Left lung (tissue), 10 donors: ENCODE results near the gene LRRC32. TPM values are rescaled to one million over a fixed set of nuclear protein-coding genes. Genes with fewer than 3 reads are reported as not detected.
"Not testable (repeated sequence)": the region's sequence is repeated elsewhere in the genome, so short reads cannot be mapped to it uniquely, and the experiment has no call there.

Experiments
- ATAC-seq: fragments of 200-7000 bp; cut with Tn5 transposase; one replicate; pipeline ENCODE4 v1.9.1; 2020; ENCODE audit warnings: moderate library complexity
- DNase-seq, 4 donors: peaks; one replicate each; pipeline ENCODE4 v3.0.0-alpha.2; 2013 to 2020
- H3K27ac ChIP-seq, 2 donors: fragments of 200-600 bp; sonication (generic) in 1 of 2; one replicate each; pipeline versions ENCODE4 v1.5.0 to v1.8.0; 2020 to 2021
- H3K27me3 ChIP-seq, 2 donors: fragments of 200-600 bp; sonication (generic) in 1 of 2; one replicate each; pipeline versions ENCODE4 v1.5.0 to v1.8.0; 2020 to 2021
- H3K36me3 ChIP-seq, 2 donors: fragments of 200-600 bp; sonication (generic) in 1 of 2; one replicate each; pipeline versions ENCODE4 v1.5.0 to v1.8.0; 2020 to 2021
- H3K4me1 ChIP-seq, 2 donors: fragments of 200-600 bp; one replicate each; pipeline ENCODE4 v1.8.0; 2021
- H3K4me3 ChIP-seq, 2 donors: fragments of 200-600 bp; sonication (generic) in 1 of 2; one replicate each; pipeline versions ENCODE4 v1.5.0 to v1.8.0; 2020 to 2021; ENCODE audit warnings: mild to moderate bottlenecking in 1 of 2
- H3K9me3 ChIP-seq, 2 donors: fragments of 200-600 bp; sonication (generic) in 1 of 2; one replicate each; pipeline versions ENCODE4 v1.5.0 to v1.8.0; 2020 to 2021
- CTCF ChIP-seq, 2 donors: fragments of 200-600 bp; sonication (generic) in 1 of 2; IDR thresholded peaks; one replicate each; pipeline versions ENCODE4 v1.5.0 to v1.8.0; 2021; ENCODE audit warnings: antibody characterized with exemption in 2 of 2
- intact Hi-C, 2 donors: fragments of 100-400 bp; cut with DNase I; formaldehyde crosslinking; loops; one replicate each; pipeline versions ENCODE4 v1.11.2 to v1.14.2; 2022
- polyA plus RNA-seq, 6 donors: library from polyadenylated mRNA; unstranded; fragments of 120-200 nt; gene quantifications; one replicate each; pipeline ENCODE4 v1.2.1, GENCODE V29; 2013; ENCODE audit not compliant: insufficient read length in 6 of 6
- total RNA-seq, 2 donors: library from RNA; stranded (reverse); fragmentation: NEBNext Ultra II Directional; extraction: Animal tissue kit (Norgen Biotek cat#: 25700); gene quantifications; one replicate each; pipeline ENCODE4 v1.2.1, GENCODE V29; 2021
- donor health status: DM: no; HTN: yes; CAD: no.
- donor health status: DM: no; HTN: no; CAD: no.

Gene LRRC32
- total and polyA plus RNA-seq, 8 donors: 38.7 to 66.8 (median 45.0) TPM

- Histone ChIP-seq H3K27ac (no peak overlapping the region), H3K4me1 (peaks cover 0 to 5% of the 10 kb centered on the region in 2 donors), H3K9me3 (no peaks in the 10 kb centered on the region), H3K4me3 (no peak overlapping the region), H3K27me3 (no peaks in the 10 kb centered on the region), H3K36me3 (no peaks in the 10 kb centered on the region)
- intact Hi-C loops: no loop called here
- DNase-seq (no peak), ATAC-seq (no peak)
- no peak for TF ChIP-seq CTCF (IDR thresholded peaks at IDR 0.05)
Observed at GRCh38 chr11:76609736-76610370, 60.7 kb downstream of the LRRC32 start.

GRCh38 chr11:76608879-76609460 is 61.6 kb downstream of the LRRC32 start:
- H3K4me3 ChIP-seq, ATAC-seq, DNase-seq, H3K27ac ChIP-seq, intact Hi-C loops, H3K9me3 ChIP-seq, H3K36me3 ChIP-seq, H3K27me3 ChIP-seq: not testable (repeated sequence)
- peaks cover 5 to 14% of the 10 kb centered on the region in 2 donors for H3K4me1 ChIP-seq

- ATAC-seq, DNase-seq, H3K9me3 ChIP-seq, H3K27me3 ChIP-seq, H3K27ac ChIP-seq, H3K36me3 ChIP-seq, intact Hi-C loops, H3K4me3 ChIP-seq: not testable (repeated sequence)
- peaks cover 5 to 21% of the 10 kb centered on the region in 2 donors for H3K4me1 ChIP-seq
Observed at GRCh38 chr11:76608228-76608627, 62.3 kb downstream of the LRRC32 start.

Other genes starting within 250 kb of the LRRC32 start
- gene EMSY, start 225.7 kb downstream of the LRRC32 start, total RNA-seq: 10 to 100 TPM; 18.2 to 24.8 TPM
- gene EMSY, start 225.7 kb downstream of the LRRC32 start, polyA plus RNA-seq: 10 to 100 TPM; 34.9 to 43.9 (median 38.5) TPM
- 10 to 100 TPM; 12.7 to 15.4 TPM for gene TSKU, start 112.6 kb upstream of the LRRC32 start, total RNA-seq
- gene TSKU, start 112.6 kb upstream of the LRRC32 start, polyA plus RNA-seq: 10 to 100 TPM; 24.3 to 36.6 (median 31.3) TPM
- 10 to 100 TPM; 27.5 to 46.5 TPM for gene ACER3, start 190.2 kb upstream of the LRRC32 start, total RNA-seq
- gene ACER3, start 190.2 kb upstream of the LRRC32 start, polyA plus RNA-seq: 10 to 100 TPM; 17.5 to 26.6 (median 22.5) TPM